ENCODE results near the gene RRP9.

DNA sequence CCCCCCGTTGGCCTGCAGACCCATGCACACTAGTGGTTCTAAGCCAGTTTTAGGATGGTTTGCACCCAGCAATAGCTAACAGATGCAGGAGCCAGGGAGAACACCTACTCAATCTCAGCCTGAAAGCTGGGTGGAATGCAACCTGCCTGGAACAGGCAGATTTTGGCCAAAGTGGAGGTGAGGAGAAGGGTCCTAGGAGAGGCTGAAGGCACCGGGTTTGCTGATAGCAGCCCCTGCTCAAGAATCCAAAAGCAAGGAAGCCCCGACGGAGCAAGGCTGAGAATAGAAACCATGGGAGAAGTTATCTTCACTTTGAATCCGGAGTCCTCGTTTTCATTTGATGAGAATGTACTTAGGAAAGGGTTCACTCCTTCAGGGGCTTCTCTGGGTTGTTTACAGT is 9.9 kb downstream of the RRP9 start:
- no peak for TF ChIP-seq TCF4 (CRISPR knock-in tag; IDR thresholded peaks at IDR 0.05; ENCODE audit: borderline replicate concordance)
- TF ChIP-seq CREB5 (CRISPR knock-in tag; IDR thresholded peaks at IDR 0.05; ENCODE audit: low read depth), result no peak
- TF ChIP-seq ZFP30 (CRISPR knock-in tag; IDR thresholded peaks at IDR 0.05), result no peak
- TF ChIP-seq PATZ1 (CRISPR knock-in tag; IDR thresholded peaks at IDR 0.05; ENCODE audit: borderline replicate concordance), result no peak
- no peak for TF ChIP-seq ESRRG (CRISPR knock-in tag; IDR thresholded peaks at IDR 0.05)
- TF ChIP-seq ZC3H10 (CRISPR knock-in tag; IDR thresholded peaks at IDR 0.05), result no peak
- TF ChIP-seq RARB (CRISPR knock-in tag; IDR thresholded peaks at IDR 0.05), result no peak
- no peak for TF ChIP-seq ARNTL (CRISPR knock-in tag; IDR thresholded peaks at IDR 0.05; ENCODE audit: borderline replicate concordance, low read depth)
- TF ChIP-seq ZNF565 (CRISPR knock-in tag; conservative IDR thresholded peaks at IDR 0.05; ENCODE audit: low read depth), result no peak
